ENCODE measurements around the gene SUMF1. TPM values are rescaled to one million over a fixed set of nuclear protein-coding genes. Genes with fewer than 3 reads are reported as not detected.

Gene SUMF1
- polyA plus RNA-seq, 1 experiment = 51.4 TPM

DNA sequence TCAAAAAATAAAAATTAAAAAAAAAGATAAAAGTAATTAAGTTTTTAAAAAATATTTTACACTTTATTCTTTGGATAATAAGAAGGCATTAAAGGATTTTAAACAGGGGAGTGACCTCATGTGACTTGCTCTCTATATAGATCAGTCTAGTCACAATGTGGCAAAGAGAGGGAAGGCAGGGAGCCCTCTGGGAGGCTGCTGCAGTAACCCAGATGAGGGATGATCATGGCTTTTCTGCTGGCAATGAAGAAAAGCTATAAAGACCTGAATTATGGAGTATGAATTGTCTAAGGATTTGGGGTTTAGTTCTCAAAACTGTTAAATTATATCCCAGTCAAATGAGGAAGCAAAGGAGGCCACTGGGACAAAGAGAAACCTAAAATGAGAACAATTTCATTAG is 58.1 kb downstream of the SUMF1 start:
- no peak for DNase-seq (ENCODE audit: low read depth, low spot score)
- Histone ChIP-seq H3K4me3 (ENCODE audit: low read depth, low read length) (no peak overlapping the region), H3K27ac (ENCODE audit: low read depth, low read length) (no peak overlapping the region), H3K27me3 (ENCODE audit: control insufficient read depth, insufficient read depth, low read length) (no peaks in the 10 kb centered on the region), H3K9me3 (ENCODE audit: control insufficient read depth, insufficient read depth, low read length) (no peaks in the 10 kb centered on the region)
- POLR2A ChIA-PET = no interaction called here
- TF ChIP-seq, protein P1, sequence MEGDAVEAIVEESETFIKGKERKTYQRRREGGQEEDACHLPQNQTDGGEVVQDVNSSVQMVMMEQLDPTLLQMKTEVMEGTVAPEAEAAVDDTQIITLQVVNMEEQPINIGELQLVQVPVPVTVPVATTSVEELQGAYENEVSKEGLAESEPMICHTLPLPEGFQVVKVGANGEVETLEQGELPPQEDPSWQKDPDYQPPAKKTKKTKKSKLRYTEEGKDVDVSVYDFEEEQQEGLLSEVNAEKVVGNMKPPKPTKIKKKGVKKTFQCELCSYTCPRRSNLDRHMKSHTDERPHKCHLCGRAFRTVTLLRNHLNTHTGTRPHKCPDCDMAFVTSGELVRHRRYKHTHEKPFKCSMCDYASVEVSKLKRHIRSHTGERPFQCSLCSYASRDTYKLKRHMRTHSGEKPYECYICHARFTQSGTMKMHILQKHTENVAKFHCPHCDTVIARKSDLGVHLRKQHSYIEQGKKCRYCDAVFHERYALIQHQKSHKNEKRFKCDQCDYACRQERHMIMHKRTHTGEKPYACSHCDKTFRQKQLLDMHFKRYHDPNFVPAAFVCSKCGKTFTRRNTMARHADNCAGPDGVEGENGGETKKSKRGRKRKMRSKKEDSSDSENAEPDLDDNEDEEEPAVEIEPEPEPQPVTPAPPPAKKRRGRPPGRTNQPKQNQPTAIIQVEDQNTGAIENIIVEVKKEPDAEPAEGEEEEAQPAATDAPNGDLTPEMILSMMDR (IDR thresholded peaks at IDR 0.05; ENCODE audit: low read depth, low read length) = no peak
- CTCF ChIA-PET = interaction anchor here (0.9 kb wide), 1 partner anchor 58 kb away, joined by 4 read pairs; no protein-coding TSS in a partner anchor

DNA sequence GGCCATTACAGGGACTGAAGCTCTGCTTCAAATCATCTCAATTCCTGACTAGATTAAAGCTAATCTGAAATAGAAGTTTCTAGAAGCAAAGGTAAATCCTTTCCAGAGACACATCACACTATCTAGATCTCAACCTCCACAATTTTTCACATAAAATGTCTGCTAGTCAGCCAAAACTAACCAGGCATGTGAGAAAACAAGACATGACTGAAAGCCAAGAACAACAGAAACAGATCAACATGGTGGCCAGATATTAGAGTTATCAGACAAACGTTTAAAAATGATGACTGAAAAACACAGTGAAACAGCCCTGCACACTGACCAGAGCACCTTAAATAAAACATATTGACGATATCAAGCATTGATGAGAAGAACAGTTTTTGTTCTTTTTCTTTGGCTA is 59.1 kb downstream of the SUMF1 start:
- DNase-seq (ENCODE audit: low read depth, low spot score) = no peak
- Histone ChIP-seq H3K27ac (ENCODE audit: low read depth, low read length) (no peak overlapping the region), H3K27me3 (ENCODE audit: control insufficient read depth, insufficient read depth, low read length) (no peaks in the 10 kb centered on the region), H3K4me3 (ENCODE audit: low read depth, low read length) (no peak overlapping the region), H3K9me3 (ENCODE audit: control insufficient read depth, insufficient read depth, low read length) (no peaks in the 10 kb centered on the region)
- ChIA-PET POLR2A (interaction anchor here (0.6 kb wide), 1 partner anchor 85 kb away, joined by 9 read pairs; the partner anchor contains the start of gene ITPR1), CTCF (interaction anchor here (0.6 to 1.2 kb wide), 2 partner anchors 57 to 430 kb away, joined by 3 to 4 read pairs; no protein-coding TSS in a partner anchor)
- TF ChIP-seq, protein P1 (IDR thresholded peaks at IDR 0.05; ENCODE audit: low read depth, low read length) = no peak

DNA sequence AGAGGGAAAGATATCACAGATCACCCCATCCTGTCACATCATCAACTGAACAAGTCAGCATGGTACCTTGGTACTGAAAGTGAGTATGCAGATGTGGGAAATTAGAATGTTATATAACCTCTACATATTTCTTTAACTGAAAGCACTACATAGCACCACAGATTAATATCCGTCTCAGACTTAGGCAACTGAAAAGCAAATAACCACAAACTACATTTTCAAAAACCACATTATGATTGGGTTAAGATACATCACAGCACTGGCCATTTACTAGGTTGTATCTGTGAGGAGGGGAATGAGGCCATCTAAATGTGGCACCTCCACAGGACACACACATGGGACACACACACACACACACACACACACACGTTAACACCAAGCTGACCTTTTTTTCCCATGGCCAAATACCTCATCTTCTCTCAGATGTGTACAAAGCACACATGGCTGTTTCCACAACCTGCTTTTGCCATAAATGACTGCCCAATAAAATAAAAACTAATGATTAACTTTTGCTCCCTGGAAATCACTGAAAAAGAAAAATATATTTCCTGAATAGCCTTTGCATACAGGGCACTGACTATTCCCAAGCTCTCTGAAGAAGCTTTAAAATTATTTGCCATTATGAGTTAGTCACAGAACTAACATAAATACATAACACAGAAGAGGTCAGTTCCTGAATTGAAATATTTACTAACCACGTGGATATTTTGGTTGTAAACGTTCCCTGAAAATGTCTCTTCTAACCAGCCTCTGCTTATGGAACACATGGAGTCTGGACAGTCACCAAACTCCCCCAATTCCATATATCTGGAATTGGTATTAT is 60.1 kb downstream of the SUMF1 start:
- no peak overlapping the region for H3K4me3 ChIP-seq (ENCODE audit: low read depth, low read length)
- POLR2A ChIA-PET = no interaction called here
- DNase-seq (ENCODE audit: low read depth, low spot score) = no peak
- TF ChIP-seq, protein P1 (IDR thresholded peaks at IDR 0.05; ENCODE audit: low read depth, low read length) = no peak
- CTCF ChIA-PET = interaction anchor here (1.2 kb wide), 1 partner anchor 56 kb away, joined by 4 read pairs; no protein-coding TSS in a partner anchor
- H3K9me3 ChIP-seq (ENCODE audit: control insufficient read depth, insufficient read depth, low read length) = no peaks in the 10 kb centered on the region
- no peak overlapping the region for H3K27ac ChIP-seq (ENCODE audit: low read depth, low read length)
- no peaks in the 10 kb centered on the region for H3K27me3 ChIP-seq (ENCODE audit: control insufficient read depth, insufficient read depth, low read length)

DNA sequence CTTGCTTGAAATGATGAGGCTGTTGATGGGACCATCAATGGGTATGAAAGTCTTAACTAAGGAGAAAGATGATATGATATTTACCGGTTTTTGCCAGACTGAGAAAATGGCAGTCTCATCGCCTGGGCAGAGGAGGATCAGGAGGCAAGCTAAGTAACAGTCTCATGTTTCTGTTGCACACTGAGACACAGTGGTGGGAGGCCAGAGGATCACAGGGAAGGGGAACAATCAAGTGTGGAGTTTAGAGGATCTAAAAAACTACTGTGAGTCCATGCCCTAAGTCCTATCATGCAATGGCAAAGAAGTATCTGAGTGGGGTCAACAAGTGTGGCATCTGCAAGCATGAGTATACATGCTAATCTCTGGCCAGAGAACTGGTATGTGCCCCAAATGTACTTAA is 62.2 kb downstream of the SUMF1 start:
- ChIA-PET CTCF (no interaction called here), POLR2A (no interaction called here)
- DNase-seq (ENCODE audit: low read depth, low spot score) = no peak
- H3K27ac ChIP-seq (ENCODE audit: low read depth, low read length) = no peak overlapping the region
- TF ChIP-seq, protein P1 (IDR thresholded peaks at IDR 0.05; ENCODE audit: low read depth, low read length) = no peak
- H3K9me3 ChIP-seq (ENCODE audit: control insufficient read depth, insufficient read depth, low read length) = no peaks in the 10 kb centered on the region
- no peaks in the 10 kb centered on the region for H3K27me3 ChIP-seq (ENCODE audit: control insufficient read depth, insufficient read depth, low read length)
- H3K4me3 ChIP-seq (ENCODE audit: low read depth, low read length) = no peak overlapping the region

DNA sequence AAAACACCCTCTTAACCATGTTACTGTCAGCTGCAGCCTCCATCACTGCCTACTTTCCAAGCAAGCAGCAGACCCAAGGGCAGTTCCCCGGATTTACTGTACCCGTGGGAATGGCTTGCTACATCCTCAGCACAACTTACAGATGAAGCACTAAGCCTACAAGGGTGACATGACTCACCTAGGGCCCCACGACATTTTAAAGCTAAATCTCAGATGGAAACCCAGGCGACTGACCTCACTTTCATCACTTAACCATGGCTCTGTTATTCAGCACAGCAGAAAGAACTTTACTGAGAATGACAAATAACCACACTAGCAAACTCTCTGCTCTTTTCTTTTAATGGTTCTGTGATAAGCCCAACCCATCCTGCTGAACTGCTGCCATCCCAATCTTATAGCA is 65.6 kb downstream of the SUMF1 start:
- H3K27ac ChIP-seq (ENCODE audit: low read depth, low read length) = no peak overlapping the region
- H3K4me3 ChIP-seq (ENCODE audit: low read depth, low read length) = no peak overlapping the region
- no peaks in the 10 kb centered on the region for H3K27me3 ChIP-seq (ENCODE audit: control insufficient read depth, insufficient read depth, low read length)
- no peak for DNase-seq (ENCODE audit: low read depth, low spot score)
- TF ChIP-seq, protein P1 (IDR thresholded peaks at IDR 0.05; ENCODE audit: low read depth, low read length) = no peak
- H3K9me3 ChIP-seq (ENCODE audit: control insufficient read depth, insufficient read depth, low read length) = no peaks in the 10 kb centered on the region
- ChIA-PET POLR2A (no interaction called here), CTCF (no interaction called here)

Measured in AG04450 (cell line).